OCI-LY7 (cell line): Measurements from ENCODE around the gene CPNE5. TPM values are rescaled to one million over a fixed set of nuclear protein-coding genes. Genes with fewer than 3 reads are reported as not detected.

ENCODE experiments used
- BruUV-seq: library from RNA; stranded (reverse); fragments of 400-500 nt; replicated peaks from 2 replicates; lab custom pipeline; 2021; lab: Mats Ljungman, UMichigan
- CTCF ChIA-PET: fragments of 300-600 bp; sonication (Branson Sonifier 250); formaldehyde crosslinking; loops from one replicate; lab custom pipeline; 2022; ENCODE audit warnings: antibody characterized with exemption; ENCODE audit not compliant: unreplicated experiment; lab: Charles Lee
- POLR2A ChIA-PET: fragments of 300-600 bp; sonication (Branson Sonifier 250); formaldehyde crosslinking; loops from one replicate; lab custom pipeline; 2022; ENCODE audit warnings: antibody characterized with exemption; lab: Charles Lee
- DNase-seq: peaks from one replicate; pipeline ENCODE4 v3.0.0-alpha.2; 2015; ENCODE audit warnings: low spot score
- H2AFZ ChIP-seq: fragments of 200-600 bp; sonication (generic), shearing (Covaris generic); 2 replicates; pipeline ENCODE4 v1.6.1; 2014; ENCODE audit warnings: mild to moderate bottlenecking, antibody characterized with exemption, low read length, moderate library complexity
- H3K27ac ChIP-seq: fragments of 200-600 bp; sonication (generic); 2 replicates; pipeline ENCODE4 v1.5.1; 2014; ENCODE audit warnings: mixed run types, low read depth, mild to moderate bottlenecking, moderate library complexity, low read length, inconsistent platforms; ENCODE audit not compliant: poor library complexity, severe bottlenecking
- H3K36me3 ChIP-seq: fragments of 200-600 bp; sonication (generic); 2 replicates; pipeline ENCODE4 v1.6.1; 2014; ENCODE audit warnings: mild to moderate bottlenecking, antibody characterized with exemption, low read length, moderate library complexity, mixed read lengths; ENCODE audit not compliant: insufficient read depth
- H3K4me1 ChIP-seq: fragments of 200-600 bp; sonication (generic); 2 replicates; pipeline ENCODE4 v1.5.1; 2014; ENCODE audit warnings: mild to moderate bottlenecking, low read length; ENCODE audit not compliant: insufficient read depth, poor library complexity, severe bottlenecking
- H3K4me2 ChIP-seq: fragments of 200-600 bp; sonication (generic); 2 replicates; pipeline ENCODE4 v1.6.1; 2014; ENCODE audit warnings: mild to moderate bottlenecking, low read length
- H3K4me3 ChIP-seq: fragments of 200-600 bp; sonication (generic); 2 replicates; pipeline ENCODE4 v1.5.1; 2014; ENCODE audit warnings: mild to moderate bottlenecking, low read depth, low read length; ENCODE audit not compliant: poor library complexity, severe bottlenecking
- H3K79me2 ChIP-seq: fragments of 200-600 bp; sonication (generic); 2 replicates; pipeline ENCODE4 v1.6.1; 2016; ENCODE audit warnings: low read depth, mild to moderate bottlenecking, low read length, moderate library complexity, mixed read lengths; ENCODE audit not compliant: insufficient read depth
- H3K9me2 ChIP-seq: fragments of 200-600 bp; sonication (generic); 2 replicates; pipeline ENCODE4 v1.6.1; 2016; ENCODE audit warnings: mild to moderate bottlenecking, low read length, mixed read lengths; ENCODE audit not compliant: insufficient read depth
- H3K9me3 ChIP-seq: fragments of 200-600 bp; sonication (generic); 2 replicates; pipeline ENCODE4 v1.6.1; 2014; ENCODE audit warnings: mild to moderate bottlenecking, mixed run types, low read length, mixed read lengths
- H4K20me1 ChIP-seq: fragments of 200-600 bp; sonication (generic); 2 replicates; pipeline ENCODE4 v1.6.1; 2014; ENCODE audit warnings: mild to moderate bottlenecking, antibody characterized with exemption, low read length, moderate library complexity, mixed read lengths; ENCODE audit not compliant: insufficient read depth
- EZH2phosphoT487 ChIP-seq: fragments of 200-600 bp; sonication (generic); IDR thresholded peaks from 2 replicates; pipeline ENCODE4 v1.6.1; 2018; ENCODE audit warnings: low read depth, borderline replicate concordance, mild to moderate bottlenecking, mixed run types, antibody characterized with exemption, low read length, moderate library complexity, mixed read lengths
- intact Hi-C: fragments of 100-400 bp; cut with micrococcal nuclease; formaldehyde crosslinking; loops from one replicate; pipeline ENCODE4 v1.10.0; 2022; ENCODE audit not compliant: unreplicated experiment
- total RNA-seq, 2 experiments: library from RNA; depleted of rRNA in 1 of 2; stranded (reverse); fragments of >200 nt in 1 of 2; shearing (Covaris generic) in 1 of 2; gene quantifications; 2 replicates each; pipeline ENCODE4 v1.2.3, GENCODE V29; 2014 to 2022
- TF ChIP-seq, protein P1 (sequence below): fragments of 200-600 bp; sonication (generic); conservative IDR thresholded peaks from 2 replicates; pipeline ENCODE4 v1.5.1; 2014; ENCODE audit warnings: mild to moderate bottlenecking, antibody characterized with exemption, low read length, moderate library complexity, mixed read lengths

CPNE5 gene
- total RNA-seq, 2 experiments from 2014 or later = 37.7 to 89.8 TPM

DNA sequence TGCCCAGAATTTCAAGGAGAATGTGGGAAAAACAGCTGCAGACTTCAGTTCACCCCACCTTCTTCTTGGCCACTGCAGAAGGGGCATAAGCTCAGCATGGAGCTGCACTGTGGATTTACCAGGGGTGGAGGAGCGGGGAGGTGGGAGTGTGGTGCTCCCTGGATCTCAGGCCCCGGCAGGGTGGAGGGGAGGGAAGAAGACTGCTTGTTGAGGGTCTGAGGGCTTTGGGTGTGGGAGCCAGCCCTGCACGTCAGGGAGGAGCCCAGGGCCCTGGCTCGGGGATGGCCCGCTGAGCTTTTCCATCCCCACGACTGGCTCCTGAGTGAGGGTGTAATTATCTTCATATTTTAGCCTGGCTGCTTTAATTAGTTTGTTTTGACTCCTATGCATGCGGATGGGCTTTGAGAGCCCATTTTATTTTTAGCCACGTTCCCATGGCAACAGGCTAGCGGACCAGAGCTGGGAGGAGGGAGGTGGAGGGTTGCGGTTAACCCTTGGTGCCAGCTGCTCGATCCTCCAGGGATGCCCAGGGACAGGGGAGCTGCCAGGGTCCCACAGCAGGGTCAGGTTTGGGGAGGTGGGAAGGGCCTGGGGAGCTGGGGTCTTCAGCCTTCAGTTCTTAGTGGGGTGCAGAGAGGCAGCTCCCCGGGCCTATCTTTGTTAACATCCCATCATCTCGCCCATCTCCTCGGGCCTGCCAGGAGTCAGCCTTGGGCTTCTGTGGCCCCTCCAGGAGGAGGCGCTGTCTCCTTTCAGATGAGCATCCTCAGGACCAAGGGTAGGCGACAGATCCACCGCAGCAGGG is 73.4 kb downstream of the CPNE5 start:
- H2AFZ ChIP-seq = peak overlapping the region; percentile 24; the same call in 1 of the 2 replicates
- peak overlapping the region; percentile 2 for H3K4me3 ChIP-seq
- peak overlapping the region; percentile 61 for H3K4me2 ChIP-seq
- TF ChIP-seq EZH2phosphoT487 = no peak
- TF ChIP-seq, protein P1, sequence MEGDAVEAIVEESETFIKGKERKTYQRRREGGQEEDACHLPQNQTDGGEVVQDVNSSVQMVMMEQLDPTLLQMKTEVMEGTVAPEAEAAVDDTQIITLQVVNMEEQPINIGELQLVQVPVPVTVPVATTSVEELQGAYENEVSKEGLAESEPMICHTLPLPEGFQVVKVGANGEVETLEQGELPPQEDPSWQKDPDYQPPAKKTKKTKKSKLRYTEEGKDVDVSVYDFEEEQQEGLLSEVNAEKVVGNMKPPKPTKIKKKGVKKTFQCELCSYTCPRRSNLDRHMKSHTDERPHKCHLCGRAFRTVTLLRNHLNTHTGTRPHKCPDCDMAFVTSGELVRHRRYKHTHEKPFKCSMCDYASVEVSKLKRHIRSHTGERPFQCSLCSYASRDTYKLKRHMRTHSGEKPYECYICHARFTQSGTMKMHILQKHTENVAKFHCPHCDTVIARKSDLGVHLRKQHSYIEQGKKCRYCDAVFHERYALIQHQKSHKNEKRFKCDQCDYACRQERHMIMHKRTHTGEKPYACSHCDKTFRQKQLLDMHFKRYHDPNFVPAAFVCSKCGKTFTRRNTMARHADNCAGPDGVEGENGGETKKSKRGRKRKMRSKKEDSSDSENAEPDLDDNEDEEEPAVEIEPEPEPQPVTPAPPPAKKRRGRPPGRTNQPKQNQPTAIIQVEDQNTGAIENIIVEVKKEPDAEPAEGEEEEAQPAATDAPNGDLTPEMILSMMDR = peak; percentile 99
- peak; percentile 91 for DNase-seq
- H3K9me3 ChIP-seq = no peaks in the 10 kb centered on the region
- ChIA-PET CTCF (interaction anchor here (0.6 to 4.1 kb wide), 8 partner anchors 12 to 84 kb away, joined by 3 to 43 read pairs (median 4); no protein-coding TSS in a partner anchor), POLR2A (interaction anchor here (1.1 to 1.9 kb wide), 5 partner anchors 12 to 168 kb away, joined by 3 to 8 read pairs (median 5); no protein-coding TSS in a partner anchor)
- BruUV-seq = no TSS peak
- H4K20me1 ChIP-seq = no peaks in the 10 kb centered on the region
- intact Hi-C loops = loop anchor here (1.0 to 10.0 kb wide), 5 partner anchors 17 to 442 kb away; partner anchors contain the start of gene PIM1
- peak overlapping the region; percentile 4 for H3K27ac ChIP-seq
- H3K9me2 ChIP-seq = no peaks in the 10 kb centered on the region
- peaks cover 45% of the 10 kb centered on the region for H3K4me1 ChIP-seq
- no peaks in the 10 kb centered on the region for H3K36me3 ChIP-seq
- H3K79me2 ChIP-seq = no peaks in the 10 kb centered on the region

DNA sequence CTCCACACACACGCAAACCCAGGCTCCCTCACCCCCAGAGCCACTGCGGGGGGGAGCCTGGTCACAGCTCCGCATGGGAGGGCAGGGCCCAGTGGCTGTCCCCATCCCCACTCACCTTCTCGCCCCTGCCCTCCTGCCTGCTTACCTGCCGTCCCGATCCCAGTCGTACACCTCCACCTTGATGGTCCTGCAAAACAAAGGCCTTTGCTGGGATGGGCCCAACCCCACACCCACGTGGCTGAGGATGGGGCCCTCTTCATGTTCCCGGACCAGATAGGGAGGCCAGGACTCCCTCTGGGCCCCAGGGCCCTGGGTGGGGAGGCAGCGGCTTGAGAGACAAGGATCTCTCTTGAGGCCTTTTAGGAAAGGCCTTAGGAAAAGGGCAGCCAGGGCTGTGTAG is 74.1 kb downstream of the CPNE5 start:
- Histone ChIP-seq H3K4me3 (no peak overlapping the region), H4K20me1 (no peaks in the 10 kb centered on the region), H3K4me1 (peaks cover 43% of the 10 kb centered on the region), H3K27ac (peak overlapping the region; percentile 4), H3K9me2 (no peaks in the 10 kb centered on the region), H3K36me3 (no peaks in the 10 kb centered on the region), H3K9me3 (no peaks in the 10 kb centered on the region), H2AFZ (peak overlapping the region; percentile 24; the same call in 1 of the 2 replicates), H3K79me2 (no peaks in the 10 kb centered on the region), H3K4me2 (peak overlapping the region; percentile 61)
- intact Hi-C loops = loop anchor here (5.0 to 10.0 kb wide), 2 partner anchors 410 to 442 kb away; partner anchors contain the start of gene PIM1
- ChIA-PET CTCF (interaction anchor here (0.9 to 4.1 kb wide), 6 partner anchors 16 to 85 kb away, joined by 3 to 43 read pairs (median 3); no protein-coding TSS in a partner anchor), POLR2A (interaction anchor here (1.2 to 1.9 kb wide), 3 partner anchors 12 to 17 kb away, joined by 3 to 8 read pairs (median 5); no protein-coding TSS in a partner anchor)
- no TSS peak for BruUV-seq
- no peak for TF ChIP-seq EZH2phosphoT487
- TF ChIP-seq, protein P1 = no peak
- DNase-seq = no peak
